ENCODE measurements around the gene LEUTX.

GRCh38 chr19:39833464-39834286 lies 55.0 kb downstream of the LEUTX start, which contains the start of gene DYRK1B:
- TF ChIP-seq CTCF (IDR thresholded peaks at IDR 0.05; ENCODE audit: low read length) (no peak), EZH2 (IDR thresholded peaks at IDR 0.05; ENCODE audit: borderline replicate concordance, low read length) (no peak)
